ENCODE results near the gene SNAPC1.
A peak's percentile ranks its signal among the peaks of the same experiment; 100 is the strongest.

SNAPC1 gene

GRCh38 chr14:61812347-61813095 lies 50.3 kb downstream of the SNAPC1 start, which contains the start of gene SYT16:
TSS of gene SYT16 (plus strand) at chr14:61812703.
- H3K4me1 Mint-ChIP-seq (ENCODE audit: low read depth) = peaks cover 11% of the 10 kb centered on the region
- H3K9me3 Mint-ChIP-seq = no peaks in the 10 kb centered on the region
- DNase-seq = peak; percentile 50
- H3K27ac Mint-ChIP-seq = no peak within 1 kb of the TSS
- H3K27me3 Mint-ChIP-seq = peaks cover 72% of the 10 kb centered on the region
- no peaks in the 10 kb centered on the region for H3K36me3 Mint-ChIP-seq (ENCODE audit: low read depth)
- H3K4me3 Mint-ChIP-seq = peak within 1 kb of the TSS; percentile 76

- no peak overlapping the region for H3K27ac Mint-ChIP-seq
- H3K4me1 Mint-ChIP-seq (ENCODE audit: low read depth) = peaks cover 11% of the 10 kb centered on the region
- H3K36me3 Mint-ChIP-seq (ENCODE audit: low read depth) = no peaks in the 10 kb centered on the region
- H3K9me3 Mint-ChIP-seq = no peaks in the 10 kb centered on the region
- H3K4me3 Mint-ChIP-seq = peak overlapping the region; percentile 71
- peaks cover 74% of the 10 kb centered on the region for H3K27me3 Mint-ChIP-seq
- DNase-seq = no peak
Observed at GRCh38 chr14:61813096-61813606, 50.9 kb downstream of the SNAPC1 start.

GRCh38 chr14:61822458-61822857 lies 60.2 kb downstream of the SNAPC1 start:
- no peak overlapping the region for H3K27ac Mint-ChIP-seq
- DNase-seq = no peak
- no peaks in the 10 kb centered on the region for H3K9me3 Mint-ChIP-seq
- H3K4me1 Mint-ChIP-seq (ENCODE audit: low read depth) = peaks cover 5% of the 10 kb centered on the region
- peaks cover 5% of the 10 kb centered on the region for H3K27me3 Mint-ChIP-seq
- no peaks in the 10 kb centered on the region for H3K36me3 Mint-ChIP-seq (ENCODE audit: low read depth)
- no peak overlapping the region for H3K4me3 Mint-ChIP-seq

- Mint-ChIP-seq H3K9me3 (no peaks in the 10 kb centered on the region), H3K4me3 (no peak overlapping the region), H3K27me3 (no peaks in the 10 kb centered on the region), H3K36me3 (ENCODE audit: low read depth) (no peaks in the 10 kb centered on the region), H3K4me1 (ENCODE audit: low read depth) (peaks cover 6% of the 10 kb centered on the region), H3K27ac (no peak overlapping the region)
- DNase-seq = no peak
Observed at GRCh38 chr14:61832783-61833182, 70.6 kb downstream of the SNAPC1 start.

- Mint-ChIP-seq H3K4me1 (ENCODE audit: low read depth) (peaks cover 6% of the 10 kb centered on the region), H3K36me3 (ENCODE audit: low read depth) (no peaks in the 10 kb centered on the region), H3K27ac (no peak overlapping the region), H3K4me3 (no peak overlapping the region), H3K9me3 (no peaks in the 10 kb centered on the region), H3K27me3 (no peaks in the 10 kb centered on the region)
- no peak for DNase-seq
Observed at GRCh38 chr14:61836184-61836583, 74.0 kb downstream of the SNAPC1 start.

- Mint-ChIP-seq H3K4me1 (ENCODE audit: low read depth) (peaks cover 5% of the 10 kb centered on the region), H3K27me3 (no peaks in the 10 kb centered on the region), H3K36me3 (ENCODE audit: low read depth) (no peaks in the 10 kb centered on the region), H3K9me3 (no peaks in the 10 kb centered on the region), H3K27ac (no peak overlapping the region), H3K4me3 (no peak overlapping the region)
- no peak for DNase-seq
Observed at GRCh38 chr14:61836807-61837206, 74.6 kb downstream of the SNAPC1 start.

GRCh38 chr14:61837336-61838229 lies 75.4 kb downstream of the SNAPC1 start:
- peaks cover 5% of the 10 kb centered on the region for H3K4me1 Mint-ChIP-seq (ENCODE audit: low read depth)
- H3K27ac Mint-ChIP-seq = no peak overlapping the region
- no peaks in the 10 kb centered on the region for H3K9me3 Mint-ChIP-seq
- DNase-seq = peak; percentile 79
- H3K36me3 Mint-ChIP-seq (ENCODE audit: low read depth) = no peaks in the 10 kb centered on the region
- no peak overlapping the region for H3K4me3 Mint-ChIP-seq
- no peaks in the 10 kb centered on the region for H3K27me3 Mint-ChIP-seq

GRCh38 chr14:61838661-61839245 lies 76.5 kb downstream of the SNAPC1 start:
- H3K36me3 Mint-ChIP-seq (ENCODE audit: low read depth) = no peaks in the 10 kb centered on the region
- no peak for DNase-seq
- H3K4me1 Mint-ChIP-seq (ENCODE audit: low read depth) = no peaks in the 10 kb centered on the region
- H3K27me3 Mint-ChIP-seq = peaks cover 7% of the 10 kb centered on the region
- no peak overlapping the region for H3K27ac Mint-ChIP-seq
- no peaks in the 10 kb centered on the region for H3K9me3 Mint-ChIP-seq
- H3K4me3 Mint-ChIP-seq = no peak overlapping the region

GRCh38 chr14:61839507-61839906 lies 77.3 kb downstream of the SNAPC1 start:
- no peak for DNase-seq
- Mint-ChIP-seq H3K36me3 (ENCODE audit: low read depth) (no peaks in the 10 kb centered on the region), H3K27ac (no peak overlapping the region), H3K4me1 (ENCODE audit: low read depth) (no peaks in the 10 kb centered on the region), H3K4me3 (no peak overlapping the region), H3K27me3 (peaks cover 10% of the 10 kb centered on the region), H3K9me3 (no peaks in the 10 kb centered on the region)

GRCh38 chr14:61841145-61841544 lies 78.9 kb downstream of the SNAPC1 start:
- H3K4me1 Mint-ChIP-seq (ENCODE audit: low read depth) = no peaks in the 10 kb centered on the region
- H3K27ac Mint-ChIP-seq = no peak overlapping the region
- H3K27me3 Mint-ChIP-seq = peaks cover 13% of the 10 kb centered on the region
- H3K9me3 Mint-ChIP-seq = no peaks in the 10 kb centered on the region
- DNase-seq = no peak
- H3K36me3 Mint-ChIP-seq (ENCODE audit: low read depth) = no peaks in the 10 kb centered on the region
- no peak overlapping the region for H3K4me3 Mint-ChIP-seq

Data from activated T-cell treated with anti-CD3 and anti-CD28 coated beads, Interleukin-2, amount 50 U/mL, for 24 hours (primary cell).